Omental fat pad (tissue), 4 donors: Measurements from ENCODE around the gene UNC119. TPM values are rescaled to one million over a fixed set of nuclear protein-coding genes. Genes with fewer than 3 reads are reported as not detected.

ENCODE experiments used
- ATAC-seq: fragments of 150-250 bp; one replicate; pipeline ENCODE4 v1.9.1; 2016; ENCODE audit warnings: mild to moderate bottlenecking, moderate library complexity; ENCODE audit not compliant: low FRiP score
- DNase-seq: peaks from one replicate; pipeline ENCODE4 v3.0.0-alpha.2; 2019; ENCODE audit warnings: low spot score
- CTCF ChIP-seq, 3 donors: fragments of 450-650 bp; IDR thresholded peaks; one replicate each; pipeline ENCODE4 v1.5.1; 2016 to 2017; ENCODE audit warnings: antibody characterized with exemption in 3 of 3, mild to moderate bottlenecking in 3 of 3, moderate library complexity in 2 of 3
- total RNA-seq, 4 donors: library from RNA; depleted of rRNA; stranded (reverse); fragments of >200 nt; gene quantifications; one replicate each; pipeline ENCODE4 v1.1.0, GENCODE V29; 2016

Gene UNC119
- total RNA-seq, 4 donors from 2014 or later, result 16.8 to 32.6 (median 24.6) TPM

GRCh38 chr17:28499364-28499664 is 53.1 kb downstream of the UNC119 start:
- no peak for ATAC-seq
- no peak for TF ChIP-seq CTCF (IDR thresholded peaks at IDR 0.05)
- no peak for DNase-seq

GRCh38 chr17:28498652-28499363 is 53.6 kb downstream of the UNC119 start:
- TF ChIP-seq CTCF (IDR thresholded peaks at IDR 0.05), result no peak
- ATAC-seq (no peak), DNase-seq (no peak)

GRCh38 chr17:28497931-28498330 is 54.5 kb downstream of the UNC119 start:
- TF ChIP-seq CTCF (IDR thresholded peaks at IDR 0.05), result no peak
- DNase-seq (no peak), ATAC-seq (no peak)

Other genes starting within 250 kb of the UNC119 start
- 1 to 10 TPM; 3.3 to 10.0 (median 5.1) TPM for gene TMEM97, start 233.4 kb downstream of the UNC119 start, total RNA-seq
- 10 to 100 TPM; 28.8 to 36.0 (median 35.0) TPM for gene IFT20, start 217.2 kb downstream of the UNC119 start, total RNA-seq
- 10 to 100 TPM; 28.7 to 50.4 (median 40.4) TPM for gene TNFAIP1, start 216.9 kb downstream of the UNC119 start, total RNA-seq
- 10 to 100 TPM; 62.7 to 86.0 (median 72.4) TPM for gene POLDIP2, start 195.1 kb downstream of the UNC119 start, total RNA-seq
- gene SEBOX, start 187.4 kb downstream of the UNC119 start, total RNA-seq, result not detected
- gene VTN, start 182.3 kb downstream of the UNC119 start, total RNA-seq, result 10 to 100 TPM in 2 of 4 donors, 1 to 10 TPM in 2; 3.2 to 82.4 (median 14.7) TPM
- 10 to 100 TPM in 3 of 4 donors, 1 to 10 TPM in 1; 8.5 to 13.1 (median 12.3) TPM for gene SARM1, start 180.9 kb downstream of the UNC119 start, total RNA-seq
- gene SLC46A1, start 146.4 kb downstream of the UNC119 start, total RNA-seq, result 10 to 100 TPM; 11.3 to 16.9 (median 12.9) TPM
- gene SLC13A2, start 79.0 kb downstream of the UNC119 start, total RNA-seq, result not detected
- not detected for gene FOXN1, start 46.3 kb downstream of the UNC119 start, total RNA-seq
- 10 to 100 TPM; 33.1 to 55.5 (median 45.2) TPM for gene PIGS, start 18.9 kb upstream of the UNC119 start, total RNA-seq
- gene ALDOC, start 24.3 kb upstream of the UNC119 start, total RNA-seq, result 10 to 100 TPM; 17.3 to 83.0 (median 33.6) TPM
- 10 to 100 TPM in 1 of 4 donors, 1 to 10 TPM in 2, under 1 TPM in 1; 0.50 to 12.0 (median 4.5) TPM for gene SPAG5, start 46.4 kb upstream of the UNC119 start, total RNA-seq
- 10 to 100 TPM in 1 of 4 donors, 1 to 10 TPM in 3; 3.6 to 10.6 (median 8.0) TPM for gene RSKR, start 61.6 kb upstream of the UNC119 start, total RNA-seq
- gene BLTP2, start 92.5 kb upstream of the UNC119 start, total RNA-seq, result 100 to 1,000 TPM; 113 to 141 (median 121) TPM
- gene SDF2, start 109.3 kb upstream of the UNC119 start, total RNA-seq, result 10 to 100 TPM; 38.2 to 44.4 (median 41.5) TPM
- 10 to 100 TPM; 51.9 to 98.8 (median 63.1) TPM for gene SUPT6H, start 109.6 kb upstream of the UNC119 start, total RNA-seq
- 1 to 10 TPM; 1.2 to 6.0 (median 1.8) TPM for gene PROCA1, start 159.3 kb upstream of the UNC119 start, total RNA-seq
- gene RAB34, start 165.2 kb upstream of the UNC119 start, total RNA-seq, result 100 to 1,000 TPM in 2 of 4 donors, 10 to 100 TPM in 2; 90.4 to 112 (median 101) TPM
- 100 to 1,000 TPM; 568 to 719 (median 636) TPM for gene RPL23A, start 167.4 kb upstream of the UNC119 start, total RNA-seq
- 1 to 10 TPM in 3 of 4 donors, not detected in 1; 2.1 to 5.2 (median 3.6) TPM for gene TLCD1, start 173.6 kb upstream of the UNC119 start, total RNA-seq
- gene NEK8, start 176.2 kb upstream of the UNC119 start, total RNA-seq, result 1 to 10 TPM; 1.9 to 3.4 (median 2.5) TPM
- gene TRAF4, start 191.4 kb upstream of the UNC119 start, total RNA-seq, result 10 to 100 TPM in 2 of 4 donors, 1 to 10 TPM in 2; 8.4 to 66.7 (median 30.7) TPM